Spinal cord (tissue), 10 donors: ENCODE measurements around the gene CAV1. TPM values are rescaled to one million over a fixed set of nuclear protein-coding genes. Genes with fewer than 3 reads are reported as not detected.

Experiments used
- DNase-seq, 6 donors: peaks; one replicate each; pipeline versions ENCODE4 v3.0.0 to v3.0.0-alpha.2; 2013 to 2015; ENCODE audit warnings: low spot score in 6 of 6, low read depth in 4 of 6
- H3K27ac ChIP-seq: one replicate; pipeline ENCODE4 v1.5.1; 2013; ENCODE audit warnings: low read depth, low read length, control low read depth
- H3K27me3 ChIP-seq: one replicate; pipeline ENCODE4 v1.6.1; 2013; ENCODE audit warnings: low read length; ENCODE audit not compliant: control insufficient read depth, insufficient read depth
- H3K36me3 ChIP-seq: one replicate; pipeline ENCODE4 v1.6.1; 2013; ENCODE audit warnings: low read length; ENCODE audit not compliant: control insufficient read depth, insufficient read depth
- H3K4me1 ChIP-seq: one replicate; pipeline ENCODE4 v1.6.1; 2013; ENCODE audit warnings: low read length; ENCODE audit not compliant: control insufficient read depth, insufficient read depth
- H3K4me3 ChIP-seq: one replicate; pipeline ENCODE4 v1.5.1; 2013; ENCODE audit warnings: low read depth, low read length, control low read depth
- H3K9me3 ChIP-seq: one replicate; pipeline ENCODE4 v1.6.1; 2013; ENCODE audit warnings: low read length; ENCODE audit not compliant: control insufficient read depth, insufficient read depth
- WGBS: methylation state at CpG from one replicate; pipeline ENCODE4 v1.1.5; 2013; ENCODE audit warnings: missing lambda C conversion rate; ENCODE audit not compliant: insufficient coverage; 5-methylcytosine and 5-hydroxymethylcytosine counted together
- polyA plus RNA-seq, 2 donors: library from polyadenylated mRNA; unstranded; fragments of 120-200 nt; gene quantifications; one replicate each; pipeline ENCODE4 v1.2.1, GENCODE V29; 2013; ENCODE audit not compliant: insufficient read length in 2 of 2
- total RNA-seq, 2 donors: library from RNA; depleted of rRNA in 1 of 2; stranded (reverse); fragments of 120-200 nt in 1 of 2; fragments of >200 nt in 1 of 2; gene quantifications; one replicate each; pipeline versions ENCODE4 v1.2.3 to v1.2.4, GENCODE V29; 2013 to 2014
- donor health status: healthy.

The CAV1 gene
- total and polyA plus RNA-seq, 4 donors: 27.0 to 74.4 (median 54.5) TPM

GRCh38 chr7:116549370-116549769, 24.5 kb downstream of the CAV1 start:
- no peaks in the 10 kb centered on the region for H3K36me3 ChIP-seq
- no peaks in the 10 kb centered on the region for H3K4me1 ChIP-seq
- DNase-seq: no peak
- no peak overlapping the region for H3K27ac ChIP-seq
- no peaks in the 10 kb centered on the region for H3K27me3 ChIP-seq
- H3K4me3 ChIP-seq: no peak overlapping the region
- no peaks in the 10 kb centered on the region for H3K9me3 ChIP-seq

DNA sequence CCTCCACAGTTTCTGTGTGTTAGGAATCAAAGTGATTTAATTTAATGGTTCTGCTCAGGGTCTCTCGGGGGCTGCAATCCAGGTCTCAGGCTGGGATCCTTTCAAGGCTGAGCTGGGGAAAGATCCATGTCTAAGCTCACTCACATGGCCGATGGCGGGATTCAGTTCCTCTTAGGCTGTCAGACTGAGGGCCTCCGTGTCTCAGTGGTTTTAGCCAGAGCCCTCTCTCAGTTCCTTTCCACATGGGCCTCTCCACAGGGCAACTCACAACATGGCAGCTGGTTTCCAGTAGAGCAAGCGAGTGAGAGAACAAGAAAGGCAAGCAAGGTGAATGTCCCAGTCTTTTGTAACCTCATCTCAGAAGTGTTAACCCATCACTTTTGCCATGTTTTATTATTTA, 26.9 kb downstream of the CAV1 start:
- Histone ChIP-seq H3K27me3 (no peaks in the 10 kb centered on the region), H3K9me3 (no peaks in the 10 kb centered on the region), H3K27ac (no peak overlapping the region), H3K4me1 (no peaks in the 10 kb centered on the region), H3K36me3 (no peaks in the 10 kb centered on the region), H3K4me3 (no peak overlapping the region)
- 92% methylated on average over 4 of the region's 5 CpGs for WGBS
- no peak for DNase-seq

DNA sequence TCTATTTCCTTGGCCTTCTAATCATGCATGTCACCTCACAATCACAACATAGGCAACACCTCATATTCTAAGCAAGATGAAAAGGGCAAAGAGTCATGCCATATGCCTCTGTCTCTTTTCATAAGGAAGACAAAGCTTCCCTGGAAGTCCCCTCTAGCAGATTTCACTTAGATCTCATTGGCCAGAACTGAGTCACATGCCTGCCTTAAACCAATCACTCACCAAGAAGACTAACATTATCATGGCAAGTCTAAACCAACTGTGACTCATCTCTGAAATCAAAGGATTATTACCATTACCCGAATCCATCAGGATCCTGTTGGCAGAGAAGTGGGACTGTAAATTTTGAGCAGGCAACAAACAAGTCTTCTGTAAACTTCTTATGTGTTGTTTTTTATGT, 27.8 kb downstream of the CAV1 start:
- H3K4me3 ChIP-seq: no peak overlapping the region
- no peak overlapping the region for H3K27ac ChIP-seq
- H3K4me1 ChIP-seq: no peaks in the 10 kb centered on the region
- no peaks in the 10 kb centered on the region for H3K27me3 ChIP-seq
- no peaks in the 10 kb centered on the region for H3K9me3 ChIP-seq
- no peak for DNase-seq
- H3K36me3 ChIP-seq: no peaks in the 10 kb centered on the region
- WGBS: no CpG with 5 or more reads among the region's 1 CpG

GRCh38 chr7:116553168-116553964, 28.5 kb downstream of the CAV1 start:
- Histone ChIP-seq H3K4me3 (no peak overlapping the region), H3K27me3 (no peaks in the 10 kb centered on the region), H3K9me3 (no peaks in the 10 kb centered on the region), H3K4me1 (no peaks in the 10 kb centered on the region), H3K27ac (no peak overlapping the region), H3K36me3 (no peaks in the 10 kb centered on the region)
- DNase-seq: no peak
- no CpG with 5 or more reads among the region's 3 CpGs for WGBS

- H3K4me3 ChIP-seq: no peak overlapping the region
These were observed 29.6 kb downstream of the CAV1 start for GRCh38 chr7:116554436-116554835.

GRCh38 chr7:116554911-116555310, 30.1 kb downstream of the CAV1 start:
- Histone ChIP-seq H3K4me1 (no peaks in the 10 kb centered on the region), H3K4me3 (no peak overlapping the region), H3K36me3 (no peaks in the 10 kb centered on the region), H3K9me3 (no peaks in the 10 kb centered on the region), H3K27ac (no peak overlapping the region), H3K27me3 (no peaks in the 10 kb centered on the region)
- 21% methylated on average over 2 of the region's 4 CpGs for WGBS
- peak in 1 of 6 donors; percentile 58 for DNase-seq

More at GRCh38 chr7:116554436-116554835, 29.6 kb downstream of the CAV1 start:
- Histone ChIP-seq H3K36me3 (no peaks in the 10 kb centered on the region), H3K27me3 (no peaks in the 10 kb centered on the region), H3K9me3 (no peaks in the 10 kb centered on the region), H3K4me1 (no peaks in the 10 kb centered on the region), H3K27ac (no peak overlapping the region)
- peak in 2 of 6 donors; percentile 7 to 58 for DNase-seq

DNA sequence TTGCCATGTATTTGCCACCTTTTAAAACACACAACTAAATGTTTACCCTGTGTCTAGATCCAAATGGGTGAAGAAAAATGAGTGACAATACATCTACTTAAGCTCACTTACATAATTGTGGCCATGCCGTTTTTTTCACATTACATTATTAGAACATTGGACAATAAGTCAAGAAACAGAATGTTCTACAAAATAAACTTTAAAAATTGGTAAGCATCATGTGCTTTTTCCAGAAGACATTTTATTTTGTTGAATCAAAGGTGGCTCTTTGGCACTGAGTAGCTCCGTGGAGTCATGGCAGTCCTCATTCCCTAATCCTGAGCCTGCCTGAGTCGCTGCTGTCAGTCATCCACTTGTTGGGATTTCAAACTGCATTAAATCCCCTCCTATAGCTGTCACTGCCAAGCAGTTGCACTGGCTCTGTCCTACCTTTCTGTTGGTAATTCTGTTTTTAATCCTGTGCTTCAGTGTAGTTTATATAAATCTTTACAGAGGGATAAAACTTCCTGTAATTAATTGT, 32.3 kb downstream of the CAV1 start:
- Histone ChIP-seq H3K36me3 (no peaks in the 10 kb centered on the region), H3K4me1 (peaks cover 4% of the 10 kb centered on the region), H3K27ac (no peak overlapping the region), H3K4me3 (no peak overlapping the region), H3K9me3 (no peaks in the 10 kb centered on the region), H3K27me3 (no peaks in the 10 kb centered on the region)
- 71% methylated on average over 1 of the region's 3 CpGs for WGBS
- DNase-seq: no peak

GRCh38 chr7:116557901-116558300, 33.1 kb downstream of the CAV1 start:
- WGBS: 79% methylated on average over 2 of the region's 4 CpGs
- Histone ChIP-seq H3K4me3 (no peak overlapping the region), H3K36me3 (no peaks in the 10 kb centered on the region), H3K27me3 (no peaks in the 10 kb centered on the region), H3K27ac (no peak overlapping the region), H3K4me1 (peaks cover 4% of the 10 kb centered on the region), H3K9me3 (no peaks in the 10 kb centered on the region)
- no peak for DNase-seq

- no peaks in the 10 kb centered on the region for H3K36me3 ChIP-seq
- peak in 2 of 6 donors; percentile 29 to 33 for DNase-seq
- H3K27me3 ChIP-seq: no peaks in the 10 kb centered on the region
- 39% methylated on average over 3 of the region's 7 CpGs for WGBS
- no peak overlapping the region for H3K27ac ChIP-seq
- H3K9me3 ChIP-seq: no peaks in the 10 kb centered on the region
- peaks cover 4% of the 10 kb centered on the region for H3K4me1 ChIP-seq
- no peak overlapping the region for H3K4me3 ChIP-seq
These were observed 35.5 kb downstream of the CAV1 start for GRCh38 chr7:116560021-116560970.
